ENCODE data around the gene CDK8.

CDK8 gene

DNA sequence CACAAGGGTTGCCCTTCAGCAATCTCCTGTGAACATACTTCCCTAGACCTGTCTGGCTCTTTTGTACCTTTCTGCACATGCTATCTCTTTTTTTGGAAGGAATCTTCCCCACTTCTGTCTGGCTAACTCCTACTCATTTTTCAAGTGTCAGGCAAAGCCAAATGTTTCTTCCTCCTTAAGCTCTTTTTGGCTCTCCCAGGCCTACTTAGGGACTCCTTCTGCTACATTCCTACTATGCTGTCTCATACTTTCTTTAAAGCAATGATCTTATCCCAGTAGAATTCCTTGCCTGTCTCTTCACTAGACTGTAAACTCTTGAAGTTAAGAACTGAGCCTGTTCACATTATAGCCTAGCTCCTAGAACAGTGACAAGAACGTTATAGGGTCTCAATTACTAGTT, 188.6 kb downstream of the CDK8 start:
- DNase-seq (ENCODE audit: low spot score): no peak

GRCh38 chr13:26445092-26445491, 191.2 kb downstream of the CDK8 start:
- no peak for DNase-seq (ENCODE audit: low spot score)

GRCh38 chr13:26446751-26447150, 192.8 kb downstream of the CDK8 start:
- DNase-seq (ENCODE audit: low spot score): no peak

- DNase-seq (ENCODE audit: low spot score): no peak
Measured at GRCh38 chr13:26448032-26448431, 194.1 kb downstream of the CDK8 start.

DNA sequence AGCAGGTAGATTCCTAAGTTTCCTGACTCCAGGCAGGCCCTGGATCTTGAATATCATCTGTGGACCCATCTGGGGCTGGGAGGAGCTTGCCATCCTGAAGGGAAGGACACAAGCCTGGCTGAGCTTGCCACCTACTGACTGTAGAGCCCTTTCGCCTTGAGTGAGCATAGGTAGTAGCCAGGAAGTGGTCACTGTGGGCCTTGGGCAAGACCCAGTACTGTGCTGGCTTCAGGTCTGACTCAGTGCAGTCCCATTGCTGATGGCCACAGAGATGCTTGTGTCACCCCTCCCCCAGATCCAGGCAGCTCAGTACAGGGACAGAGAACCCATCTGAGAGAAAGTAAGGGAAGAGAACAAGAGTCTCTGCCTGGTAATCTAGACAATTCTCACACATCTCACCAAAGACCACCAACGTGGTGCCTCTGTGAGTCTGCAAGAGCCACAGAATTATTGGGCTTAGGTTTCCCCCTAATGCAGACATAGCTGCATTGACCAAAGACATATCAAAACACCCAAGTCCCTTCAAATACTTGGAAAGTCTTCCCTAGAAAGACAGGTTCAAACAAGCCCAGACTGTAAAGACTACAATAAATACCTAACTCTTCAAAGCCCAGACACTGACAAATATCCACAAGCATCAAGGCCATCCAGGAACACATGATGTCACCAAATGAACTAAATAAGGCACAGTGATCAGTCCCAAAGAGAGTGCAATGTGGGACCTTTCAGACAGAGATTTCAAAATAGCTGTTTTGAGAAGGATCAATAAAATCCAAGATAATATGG, 195.3 kb downstream of the CDK8 start:
- no peak for DNase-seq (ENCODE audit: low spot score)

Small RNA genes lying within 50 kb of the gene (small RNA-seq; reads per million reads assigned to genes)
- gene RF02271: 0 reads per million in 2 experiments
